DOHH2 (cell line): ENCODE results near the gene LRRC52.

Source experiments
- H3F3A ChIP-seq: fragments of 200-600 bp; sonication (generic), shearing (Covaris generic); 2 replicates; pipeline ENCODE4 v1.6.0; 2016; ENCODE audit warnings: antibody characterized with exemption, mild to moderate bottlenecking; ENCODE audit not compliant: control insufficient read depth, insufficient read depth
- H3K27ac ChIP-seq: fragments of 200-600 bp; sonication (generic); 2 replicates; pipeline ENCODE4 v1.5.1; 2014; ENCODE audit warnings: low read depth, mild to moderate bottlenecking, low read length, moderate library complexity
- H3K27me3 ChIP-seq: fragments of 200-600 bp; sonication (generic); 2 replicates; pipeline ENCODE4 v1.6.1; 2014; ENCODE audit warnings: mild to moderate bottlenecking, low read length, mixed read lengths; ENCODE audit not compliant: control insufficient read depth
- H3K36me3 ChIP-seq: fragments of 200-600 bp; sonication (generic); 2 replicates; pipeline ENCODE4 v1.6.1; 2014; ENCODE audit warnings: mild to moderate bottlenecking, low read length, moderate library complexity, mixed read lengths; ENCODE audit not compliant: control insufficient read depth
- H3K4me1 ChIP-seq: fragments of 200-600 bp; sonication (generic); 2 replicates; pipeline ENCODE4 v1.6.1; 2014; ENCODE audit warnings: mild to moderate bottlenecking, low read length, mixed read lengths; ENCODE audit not compliant: control insufficient read depth
- H3K4me2 ChIP-seq: fragments of 200-600 bp; sonication (generic); 2 replicates; pipeline ENCODE4 v1.6.0; 2014; ENCODE audit warnings: mild to moderate bottlenecking, low read length, moderate library complexity
- H3K4me3 ChIP-seq: fragments of 200-600 bp; sonication (generic); 2 replicates; pipeline ENCODE4 v1.5.1; 2014; ENCODE audit warnings: mild to moderate bottlenecking, low read length, mixed read lengths
- H3K79me2 ChIP-seq: fragments of 200-600 bp; sonication (generic); 2 replicates; pipeline ENCODE4 v1.6.1; 2014; ENCODE audit warnings: mild to moderate bottlenecking, low read length, mixed read lengths; ENCODE audit not compliant: control insufficient read depth
- H3K9me2 ChIP-seq: fragments of 200-600 bp; sonication (generic); replicated peaks from 2 replicates; pipeline ENCODE4 v1.6.1; 2014; ENCODE audit warnings: mild to moderate bottlenecking, low read length, mixed read lengths; ENCODE audit not compliant: control insufficient read depth
- H3K9me3 ChIP-seq: fragments of 200-600 bp; sonication (generic); 2 replicates; pipeline ENCODE4 v1.6.1; 2014; ENCODE audit warnings: antibody characterized with exemption, low read length, mixed read lengths; ENCODE audit not compliant: control insufficient read depth, insufficient read depth
- H4K20me1 ChIP-seq: fragments of 200-600 bp; sonication (generic); 2 replicates; pipeline ENCODE4 v1.6.0; 2014; ENCODE audit warnings: low read depth, mild to moderate bottlenecking, antibody characterized with exemption, low read length, moderate library complexity; ENCODE audit not compliant: control insufficient read depth, insufficient read depth
- EZH2phosphoT487 ChIP-seq: fragments of 200-600 bp; sonication (generic); IDR thresholded peaks from 2 replicates; pipeline ENCODE4 v1.6.1; 2017; ENCODE audit warnings: borderline replicate concordance, mild to moderate bottlenecking, antibody characterized with exemption, low read length, moderate library complexity, mixed read lengths
- TF ChIP-seq, protein P1 (sequence below): fragments of 200-600 bp; sonication (generic); IDR thresholded peaks from one replicate; pipeline ENCODE4 v1.5.1; 2014; ENCODE audit warnings: antibody characterized with exemption, mild to moderate bottlenecking, low read depth, low read length; ENCODE audit not compliant: poor library complexity, severe bottlenecking

The LRRC52 gene

DNA sequence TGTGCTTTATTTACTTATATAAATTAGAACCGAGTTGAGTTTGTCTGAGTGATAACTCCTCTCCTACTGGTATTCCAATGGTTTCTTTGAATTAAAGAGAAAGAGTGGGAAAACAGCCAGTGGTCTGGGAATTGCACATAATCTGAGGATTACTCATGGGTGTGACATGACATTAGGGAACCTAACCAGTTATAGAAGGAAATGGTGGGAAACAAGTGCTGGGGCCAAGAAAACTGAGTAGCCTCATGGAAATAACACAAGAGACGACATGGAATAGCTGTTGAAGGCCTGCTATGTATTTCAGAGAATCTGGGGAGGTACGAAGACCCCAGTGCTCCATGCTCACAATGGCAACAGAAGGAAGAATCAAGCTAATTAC is 41.8 kb upstream of the LRRC52 start:
- peaks cover 2% of the 10 kb centered on the region; the same call in 1 of the 2 replicates for H3K27me3 ChIP-seq
- no peak overlapping the region for H3K4me2 ChIP-seq
- TF ChIP-seq EZH2phosphoT487, result no peak
- TF ChIP-seq, protein P1, sequence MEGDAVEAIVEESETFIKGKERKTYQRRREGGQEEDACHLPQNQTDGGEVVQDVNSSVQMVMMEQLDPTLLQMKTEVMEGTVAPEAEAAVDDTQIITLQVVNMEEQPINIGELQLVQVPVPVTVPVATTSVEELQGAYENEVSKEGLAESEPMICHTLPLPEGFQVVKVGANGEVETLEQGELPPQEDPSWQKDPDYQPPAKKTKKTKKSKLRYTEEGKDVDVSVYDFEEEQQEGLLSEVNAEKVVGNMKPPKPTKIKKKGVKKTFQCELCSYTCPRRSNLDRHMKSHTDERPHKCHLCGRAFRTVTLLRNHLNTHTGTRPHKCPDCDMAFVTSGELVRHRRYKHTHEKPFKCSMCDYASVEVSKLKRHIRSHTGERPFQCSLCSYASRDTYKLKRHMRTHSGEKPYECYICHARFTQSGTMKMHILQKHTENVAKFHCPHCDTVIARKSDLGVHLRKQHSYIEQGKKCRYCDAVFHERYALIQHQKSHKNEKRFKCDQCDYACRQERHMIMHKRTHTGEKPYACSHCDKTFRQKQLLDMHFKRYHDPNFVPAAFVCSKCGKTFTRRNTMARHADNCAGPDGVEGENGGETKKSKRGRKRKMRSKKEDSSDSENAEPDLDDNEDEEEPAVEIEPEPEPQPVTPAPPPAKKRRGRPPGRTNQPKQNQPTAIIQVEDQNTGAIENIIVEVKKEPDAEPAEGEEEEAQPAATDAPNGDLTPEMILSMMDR, result no peak
- H3K9me2 ChIP-seq, result no peaks in the 10 kb centered on the region
- H3K79me2 ChIP-seq, result no peaks in the 10 kb centered on the region
- H3K36me3 ChIP-seq, result no peaks in the 10 kb centered on the region
- H3F3A ChIP-seq, result no peaks in the 10 kb centered on the region
- no peaks in the 10 kb centered on the region for H4K20me1 ChIP-seq
- H3K4me3 ChIP-seq, result no peak overlapping the region
- H3K27ac ChIP-seq, result no peak overlapping the region
- H3K4me1 ChIP-seq, result no peaks in the 10 kb centered on the region
- no peaks in the 10 kb centered on the region for H3K9me3 ChIP-seq

DNA sequence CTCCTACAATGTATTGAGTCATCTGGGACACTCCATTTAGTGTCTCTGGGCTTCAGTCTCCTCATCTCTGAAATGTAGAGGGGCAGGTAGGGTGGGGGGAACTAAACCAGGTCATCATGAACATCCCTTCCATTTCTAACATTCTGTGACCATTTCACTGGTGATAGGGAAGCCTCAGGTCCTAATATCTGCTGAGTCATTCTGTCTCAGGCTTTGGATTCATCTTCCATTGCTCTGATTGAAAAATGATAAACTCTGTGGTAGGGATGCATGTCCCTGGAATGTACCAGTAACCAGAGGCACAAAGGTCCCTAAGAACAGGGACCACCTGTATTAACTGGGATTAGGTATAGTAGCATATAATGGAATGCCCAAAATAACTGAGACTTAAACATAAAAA is 36.2 kb upstream of the LRRC52 start:
- no peaks in the 10 kb centered on the region for H4K20me1 ChIP-seq
- H3K9me3 ChIP-seq, result no peaks in the 10 kb centered on the region
- no peak overlapping the region for H3K4me3 ChIP-seq
- no peaks in the 10 kb centered on the region for H3F3A ChIP-seq
- H3K4me2 ChIP-seq, result no peak overlapping the region
- no peaks in the 10 kb centered on the region for H3K4me1 ChIP-seq
- H3K36me3 ChIP-seq, result no peaks in the 10 kb centered on the region
- no peaks in the 10 kb centered on the region for H3K9me2 ChIP-seq
- no peak for TF ChIP-seq EZH2phosphoT487
- TF ChIP-seq, protein P1, result no peak
- H3K27me3 ChIP-seq, result peaks cover 5% of the 10 kb centered on the region; the same call in 1 of the 2 replicates
- H3K27ac ChIP-seq, result no peak overlapping the region
- no peaks in the 10 kb centered on the region for H3K79me2 ChIP-seq

DNA sequence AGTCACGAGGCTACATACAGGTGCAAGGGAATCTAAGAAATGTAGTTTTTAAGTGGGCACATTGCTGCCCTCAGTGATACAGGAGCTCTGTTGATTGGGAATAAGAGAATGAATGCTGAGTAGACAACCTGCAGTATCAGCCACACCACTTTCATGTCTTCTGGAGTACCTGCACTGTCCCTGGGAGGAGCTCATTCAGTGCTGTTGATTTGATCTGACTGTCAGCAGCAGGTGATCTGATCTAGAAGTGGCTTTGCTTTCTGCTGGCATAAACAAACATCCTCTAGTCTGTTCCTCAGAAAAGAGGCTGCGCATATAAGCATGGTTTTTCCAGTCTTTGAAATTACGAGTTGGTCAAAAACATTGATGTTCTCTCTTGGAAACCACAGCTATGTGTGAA is 35.5 kb upstream of the LRRC52 start:
- Histone ChIP-seq H3K27ac (no peak overlapping the region), H3K4me1 (no peaks in the 10 kb centered on the region), H4K20me1 (no peaks in the 10 kb centered on the region), H3K9me2 (no peaks in the 10 kb centered on the region), H3K27me3 (peaks cover 5% of the 10 kb centered on the region; the same call in 1 of the 2 replicates), H3K9me3 (no peaks in the 10 kb centered on the region), H3K36me3 (no peaks in the 10 kb centered on the region), H3F3A (no peaks in the 10 kb centered on the region), H3K4me2 (no peak overlapping the region), H3K4me3 (no peak overlapping the region), H3K79me2 (no peaks in the 10 kb centered on the region)
- TF ChIP-seq EZH2phosphoT487, result no peak
- TF ChIP-seq, protein P1, result no peak

DNA sequence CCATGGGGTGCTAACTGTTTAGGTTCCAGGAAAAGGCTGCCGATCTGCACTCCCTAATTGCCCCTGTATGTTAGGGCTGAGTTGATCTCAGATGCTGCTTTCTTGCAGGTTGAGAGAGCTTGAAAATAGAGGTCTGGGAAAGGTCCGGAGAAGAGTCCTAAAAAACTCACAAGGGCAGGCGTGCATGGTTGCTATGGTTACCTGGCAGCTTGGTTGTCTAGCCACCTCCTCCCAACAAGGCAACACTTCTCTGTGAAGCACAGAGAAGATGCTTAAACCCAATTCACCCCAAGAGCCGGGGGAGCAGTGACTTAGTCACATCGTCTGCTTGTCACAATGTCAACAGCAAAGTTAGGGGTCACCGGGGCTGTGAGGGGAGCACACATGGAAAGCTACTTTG is 31.0 kb upstream of the LRRC52 start:
- H3K4me3 ChIP-seq, result no peak overlapping the region
- no peaks in the 10 kb centered on the region for H3K79me2 ChIP-seq
- no peaks in the 10 kb centered on the region for H3K9me3 ChIP-seq
- no peaks in the 10 kb centered on the region for H4K20me1 ChIP-seq
- no peaks in the 10 kb centered on the region for H3K36me3 ChIP-seq
- no peak overlapping the region for H3K27ac ChIP-seq
- TF ChIP-seq EZH2phosphoT487, result no peak
- TF ChIP-seq, protein P1, result no peak
- H3F3A ChIP-seq, result no peaks in the 10 kb centered on the region
- H3K9me2 ChIP-seq, result no peaks in the 10 kb centered on the region
- H3K4me1 ChIP-seq, result no peaks in the 10 kb centered on the region
- peaks cover 5% of the 10 kb centered on the region; the same call in 1 of the 2 replicates for H3K27me3 ChIP-seq
- H3K4me2 ChIP-seq, result no peak overlapping the region
